ENCODE data around the gene ISLR2.

Gene ISLR2

GRCh38 chr15:74175271-74176191 is 45.1 kb downstream of the ISLR2 start:
- Mint-ChIP-seq H3K27ac (peak overlapping the region; percentile 42), H3K36me3 (ENCODE audit: low read depth) (no peaks in the 10 kb centered on the region), H3K4me1 (peaks cover 86% of the 10 kb centered on the region), H3K4me3 (peak overlapping the region; percentile 66), H3K9me3 (no peaks in the 10 kb centered on the region), H3K27me3 (ENCODE audit: low read depth, poor library complexity) (peaks cover 6% of the 10 kb centered on the region)
- TF ChIP-seq, protein P1, sequence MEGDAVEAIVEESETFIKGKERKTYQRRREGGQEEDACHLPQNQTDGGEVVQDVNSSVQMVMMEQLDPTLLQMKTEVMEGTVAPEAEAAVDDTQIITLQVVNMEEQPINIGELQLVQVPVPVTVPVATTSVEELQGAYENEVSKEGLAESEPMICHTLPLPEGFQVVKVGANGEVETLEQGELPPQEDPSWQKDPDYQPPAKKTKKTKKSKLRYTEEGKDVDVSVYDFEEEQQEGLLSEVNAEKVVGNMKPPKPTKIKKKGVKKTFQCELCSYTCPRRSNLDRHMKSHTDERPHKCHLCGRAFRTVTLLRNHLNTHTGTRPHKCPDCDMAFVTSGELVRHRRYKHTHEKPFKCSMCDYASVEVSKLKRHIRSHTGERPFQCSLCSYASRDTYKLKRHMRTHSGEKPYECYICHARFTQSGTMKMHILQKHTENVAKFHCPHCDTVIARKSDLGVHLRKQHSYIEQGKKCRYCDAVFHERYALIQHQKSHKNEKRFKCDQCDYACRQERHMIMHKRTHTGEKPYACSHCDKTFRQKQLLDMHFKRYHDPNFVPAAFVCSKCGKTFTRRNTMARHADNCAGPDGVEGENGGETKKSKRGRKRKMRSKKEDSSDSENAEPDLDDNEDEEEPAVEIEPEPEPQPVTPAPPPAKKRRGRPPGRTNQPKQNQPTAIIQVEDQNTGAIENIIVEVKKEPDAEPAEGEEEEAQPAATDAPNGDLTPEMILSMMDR (IDR thresholded peaks at IDR 0.05): no peak
- DNase-seq: no peak

- no peaks in the 10 kb centered on the region for H3K9me3 Mint-ChIP-seq
- peaks cover 6% of the 10 kb centered on the region for H3K27me3 Mint-ChIP-seq (ENCODE audit: low read depth, poor library complexity)
- peak overlapping the region; percentile 73 for H3K27ac Mint-ChIP-seq
- no peak for DNase-seq
- H3K36me3 Mint-ChIP-seq (ENCODE audit: low read depth): no peaks in the 10 kb centered on the region
- H3K4me3 Mint-ChIP-seq: peak overlapping the region; percentile 3
- TF ChIP-seq, protein P1 (IDR thresholded peaks at IDR 0.05): no peak
- peaks cover 77% of the 10 kb centered on the region for H3K4me1 Mint-ChIP-seq
These were observed 46.2 kb downstream of the ISLR2 start for GRCh38 chr15:74176262-74177214.

GRCh38 chr15:74178326-74179100 is 48.1 kb downstream of the ISLR2 start:
- H3K27ac Mint-ChIP-seq: peak overlapping the region; percentile 41
- H3K4me3 Mint-ChIP-seq: no peak overlapping the region
- H3K36me3 Mint-ChIP-seq (ENCODE audit: low read depth): peaks cover 7% of the 10 kb centered on the region
- DNase-seq: no peak
- H3K4me1 Mint-ChIP-seq: peaks cover 58% of the 10 kb centered on the region
- H3K27me3 Mint-ChIP-seq (ENCODE audit: low read depth, poor library complexity): peaks cover 3% of the 10 kb centered on the region
- no peaks in the 10 kb centered on the region for H3K9me3 Mint-ChIP-seq
- TF ChIP-seq, protein P1 (IDR thresholded peaks at IDR 0.05): no peak

DNA sequence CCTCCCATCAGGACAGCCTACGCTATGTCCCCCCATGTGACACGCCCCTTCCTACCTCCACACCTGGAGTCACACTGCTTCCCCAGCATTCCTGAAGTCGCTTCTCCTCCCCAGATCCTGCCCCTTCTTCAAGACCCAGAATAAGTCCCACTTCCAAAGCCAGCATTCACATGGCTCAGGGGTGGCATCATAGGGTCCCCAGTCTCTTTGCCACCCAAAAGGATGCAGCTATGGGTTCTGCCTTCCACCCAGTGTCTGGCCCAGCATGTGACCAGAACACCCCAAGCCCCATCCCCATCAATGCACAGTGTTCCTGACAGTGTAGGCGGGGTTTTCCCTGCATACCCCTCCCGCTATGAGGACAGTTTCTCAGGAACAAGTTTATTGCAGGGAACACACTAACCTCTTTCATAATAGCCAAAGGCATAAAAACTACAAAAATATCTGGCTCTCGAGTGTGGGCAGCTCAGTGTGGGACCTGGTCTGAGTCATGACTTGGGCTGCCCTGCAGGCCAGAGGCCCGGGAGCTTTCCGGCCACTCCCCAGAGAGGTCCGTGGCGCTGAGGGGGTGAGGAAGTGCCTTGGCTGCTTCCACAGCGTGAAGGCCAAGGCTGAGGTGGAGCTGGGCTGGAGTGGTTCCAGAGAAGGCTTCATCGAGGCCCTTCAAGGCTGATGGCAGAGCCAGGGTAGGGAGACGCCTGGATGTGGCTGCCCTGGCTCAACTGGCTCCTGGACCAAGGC is 48.9 kb downstream of the ISLR2 start:
- Mint-ChIP-seq H3K9me3 (no peaks in the 10 kb centered on the region), H3K4me1 (peaks cover 50% of the 10 kb centered on the region), H3K27ac (peak overlapping the region; percentile 41), H3K4me3 (no peak overlapping the region), H3K27me3 (ENCODE audit: low read depth, poor library complexity) (peaks cover 2% of the 10 kb centered on the region), H3K36me3 (ENCODE audit: low read depth) (peaks cover 7% of the 10 kb centered on the region)
- TF ChIP-seq, protein P1 (IDR thresholded peaks at IDR 0.05): no peak
- no peak for DNase-seq
